Kidney (tissue), 14 donors: ENCODE results near the gene PROK1. TPM values are rescaled to one million over a fixed set of nuclear protein-coding genes. Genes with fewer than 3 reads are reported as not detected.

ENCODE experiments used
- DNase-seq, 5 donors: peaks; one replicate each; pipeline ENCODE4 v3.0.0-alpha.2; 2013 to 2020
- FAIRE-seq: peaks from 2 replicates; lab custom pipeline; 2012; peaks lifted over from hg19 to GRCh38; lab: Jason Lieb, UNC
- H3K27ac ChIP-seq, 2 donors: one replicate each; pipeline ENCODE4 v1.7.0; 2013; ENCODE audit warnings: low read depth in 2 of 2, low read length in 2 of 2, inconsistent platforms in 1 of 2
- H3K27me3 ChIP-seq: one replicate; pipeline ENCODE4 v1.7.1; 2013; ENCODE audit warnings: low read length, inconsistent platforms; ENCODE audit not compliant: control insufficient read depth, insufficient read depth
- H3K36me3 ChIP-seq, 3 donors: one replicate each; pipeline versions ENCODE4 v1.7.0 to v1.7.1; 2013; ENCODE audit warnings: low read length in 3 of 3, control low read depth in 1 of 3, inconsistent platforms in 1 of 3; ENCODE audit not compliant: insufficient read depth in 3 of 3, control insufficient read depth in 2 of 3
- H3K4me1 ChIP-seq, 3 donors: one replicate each; pipeline versions ENCODE4 v1.7.0 to v1.7.1; 2013; ENCODE audit warnings: low read length in 3 of 3, inconsistent platforms in 1 of 3, low read depth in 1 of 3; ENCODE audit not compliant: control insufficient read depth in 2 of 3, insufficient read depth in 2 of 3
- H3K4me3 ChIP-seq, 3 donors: one replicate each; pipeline versions ENCODE4 v1.7.0 to v1.8.1; 2013; ENCODE audit warnings: low read length in 3 of 3, control low read depth in 1 of 3, inconsistent platforms in 1 of 3
- H3K9ac ChIP-seq, 3 donors: one replicate each; pipeline versions ENCODE4 v1.7.0 to v1.7.1; 2013; ENCODE audit warnings: low read length in 3 of 3, control low read depth in 1 of 3, inconsistent platforms in 1 of 3
- H3K9me3 ChIP-seq, 3 donors: one replicate each; pipeline versions ENCODE4 v1.7.0 to v1.7.1; 2013; ENCODE audit warnings: low read length in 3 of 3, control low read depth in 1 of 3, inconsistent platforms in 1 of 3; ENCODE audit not compliant: control insufficient read depth in 2 of 3, insufficient read depth in 1 of 3
- intact Hi-C: fragments of 100-400 bp; cut with DNase I; formaldehyde crosslinking; loops from one replicate; pipeline ENCODE4 v1.11.1; 2022
- polyA plus RNA-seq: library from polyadenylated mRNA; stranded (reverse); fragments of 350-450 nt; fragmentation: Illumina TruSeq; extraction: RNeasy Lipid Tissue Mini Kit (QIAGEN cat#74804); gene quantifications from one replicate; pipeline ENCODE4 v1.2.3, GENCODE V29; 2014; ENCODE audit warnings: low read depth, low replicate concordance; ENCODE audit not compliant: insufficient read depth
- total RNA-seq: library from RNA; stranded (reverse); fragmentation: NEBNext Ultra II Directional; extraction: Animal tissue kit (Norgen Biotek cat#: 25700); gene quantifications from one replicate; pipeline ENCODE4 v1.2.1, GENCODE V29; 2021
- TF ChIP-seq, protein P1 (sequence below): IDR thresholded peaks from 3 replicates; pipeline ENCODE4 v1.5.1; 2012; ENCODE audit warnings: mild to moderate bottlenecking, moderate library complexity, borderline replicate concordance; ENCODE audit not compliant: insufficient read depth; ENCODE audit errors: extremely low read depth
- donor health status: control.
- donor health status: control.
- donor health status: control.
- donor health status: control.
- donor health status: control.
- donor health status: DM: yes; HTN: yes; CAD: no.
- donor health status: Normal renal cell carcinoma (clear cell type).

Gene PROK1
- total and polyA plus RNA-seq, 2 donors from 2014 or later: not detected

DNA sequence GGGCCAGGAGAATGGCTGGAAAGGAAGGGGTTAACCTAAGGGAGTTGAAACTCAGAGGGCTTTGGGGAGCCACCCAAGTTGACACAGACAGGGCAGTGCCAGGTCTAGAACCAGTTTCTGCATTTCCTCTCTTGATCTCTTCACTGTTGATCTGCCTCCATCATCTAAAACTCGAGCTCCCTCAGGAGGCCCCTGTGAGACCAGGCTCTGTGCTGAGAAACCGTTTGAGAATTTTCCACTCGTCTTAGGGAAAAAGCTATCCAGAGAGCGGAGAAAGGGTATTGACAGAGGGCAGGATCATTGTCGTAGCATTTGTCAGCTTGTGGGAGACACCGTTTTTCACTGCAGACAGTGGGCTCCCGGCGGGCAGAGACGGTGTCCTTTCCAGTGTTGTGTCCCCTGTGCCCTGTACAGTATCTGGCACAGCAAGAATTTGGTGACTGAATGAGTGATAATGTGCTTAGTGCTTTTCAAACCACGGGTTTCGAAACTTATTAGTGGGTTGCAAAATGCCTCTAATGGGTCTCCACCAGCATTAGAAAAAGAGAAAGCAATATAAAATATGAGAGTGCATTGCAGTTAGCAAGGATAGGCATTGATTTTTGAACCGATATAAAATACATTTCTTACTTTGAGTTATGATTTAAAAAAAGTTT lies 31.1 kb downstream of the PROK1 start:
- Histone ChIP-seq H3K36me3 (no peaks in the 10 kb centered on the region), H3K9ac (no peak overlapping the region), H3K9me3 (no peaks in the 10 kb centered on the region), H3K4me1 (peaks cover 0 to 5% (median 0%) of the 10 kb centered on the region in 3 donors), H3K27me3 (no peaks in the 10 kb centered on the region), H3K27ac (no peak overlapping the region), H3K4me3 (no peak overlapping the region)
- intact Hi-C loops: no loop called here
- TF ChIP-seq, protein P1, sequence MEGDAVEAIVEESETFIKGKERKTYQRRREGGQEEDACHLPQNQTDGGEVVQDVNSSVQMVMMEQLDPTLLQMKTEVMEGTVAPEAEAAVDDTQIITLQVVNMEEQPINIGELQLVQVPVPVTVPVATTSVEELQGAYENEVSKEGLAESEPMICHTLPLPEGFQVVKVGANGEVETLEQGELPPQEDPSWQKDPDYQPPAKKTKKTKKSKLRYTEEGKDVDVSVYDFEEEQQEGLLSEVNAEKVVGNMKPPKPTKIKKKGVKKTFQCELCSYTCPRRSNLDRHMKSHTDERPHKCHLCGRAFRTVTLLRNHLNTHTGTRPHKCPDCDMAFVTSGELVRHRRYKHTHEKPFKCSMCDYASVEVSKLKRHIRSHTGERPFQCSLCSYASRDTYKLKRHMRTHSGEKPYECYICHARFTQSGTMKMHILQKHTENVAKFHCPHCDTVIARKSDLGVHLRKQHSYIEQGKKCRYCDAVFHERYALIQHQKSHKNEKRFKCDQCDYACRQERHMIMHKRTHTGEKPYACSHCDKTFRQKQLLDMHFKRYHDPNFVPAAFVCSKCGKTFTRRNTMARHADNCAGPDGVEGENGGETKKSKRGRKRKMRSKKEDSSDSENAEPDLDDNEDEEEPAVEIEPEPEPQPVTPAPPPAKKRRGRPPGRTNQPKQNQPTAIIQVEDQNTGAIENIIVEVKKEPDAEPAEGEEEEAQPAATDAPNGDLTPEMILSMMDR: no peak
- FAIRE-seq (no peak), DNase-seq (peak in 1 of 5 donors; percentile 22)

GRCh38 chr1:110482662-110483307 lies 31.8 kb downstream of the PROK1 start:
- DNase-seq (peak in 1 of 5 donors; percentile 56), FAIRE-seq (no peak)
- Histone ChIP-seq H3K4me3 (no peak overlapping the region), H3K9ac (no peak overlapping the region), H3K36me3 (no peaks in the 10 kb centered on the region), H3K27ac (no peak overlapping the region), H3K27me3 (no peaks in the 10 kb centered on the region), H3K9me3 (no peaks in the 10 kb centered on the region), H3K4me1 (peaks cover 0 to 5% (median 0%) of the 10 kb centered on the region in 3 donors)
- TF ChIP-seq, protein P1: no peak
- intact Hi-C loops: no loop called here

DNA sequence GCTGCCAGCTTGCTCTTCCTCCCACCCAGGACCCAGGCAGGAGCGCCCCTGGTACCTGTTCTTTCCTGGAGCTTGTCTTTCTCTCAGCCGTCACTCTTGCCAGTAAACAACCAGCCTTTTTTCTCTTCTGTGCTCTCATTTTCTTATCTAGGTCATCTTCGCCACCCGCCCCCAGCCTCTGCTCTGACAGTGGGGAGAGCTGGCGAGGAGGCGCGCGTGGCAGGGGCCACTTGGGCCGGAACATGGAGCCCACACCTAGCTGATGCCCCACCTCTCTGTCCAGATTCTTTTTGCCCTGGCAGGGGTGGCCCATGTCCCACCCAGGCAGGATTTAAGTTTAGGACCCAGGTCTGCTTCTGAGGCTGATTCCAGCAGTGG lies 32.3 kb downstream of the PROK1 start:
- Histone ChIP-seq H3K9me3 (no peaks in the 10 kb centered on the region), H3K27ac (no peak overlapping the region), H3K9ac (no peak overlapping the region), H3K27me3 (no peaks in the 10 kb centered on the region), H3K4me3 (no peak overlapping the region), H3K4me1 (peaks cover 0 to 4% (median 0%) of the 10 kb centered on the region in 3 donors), H3K36me3 (no peaks in the 10 kb centered on the region)
- peak in 1 of 5 donors; percentile 57 for DNase-seq
- no peak for FAIRE-seq
- TF ChIP-seq, protein P1: no peak
- intact Hi-C loops: no loop called here
